ENCODE measurements around the gene TMEM150A.

Gene TMEM150A

DNA sequence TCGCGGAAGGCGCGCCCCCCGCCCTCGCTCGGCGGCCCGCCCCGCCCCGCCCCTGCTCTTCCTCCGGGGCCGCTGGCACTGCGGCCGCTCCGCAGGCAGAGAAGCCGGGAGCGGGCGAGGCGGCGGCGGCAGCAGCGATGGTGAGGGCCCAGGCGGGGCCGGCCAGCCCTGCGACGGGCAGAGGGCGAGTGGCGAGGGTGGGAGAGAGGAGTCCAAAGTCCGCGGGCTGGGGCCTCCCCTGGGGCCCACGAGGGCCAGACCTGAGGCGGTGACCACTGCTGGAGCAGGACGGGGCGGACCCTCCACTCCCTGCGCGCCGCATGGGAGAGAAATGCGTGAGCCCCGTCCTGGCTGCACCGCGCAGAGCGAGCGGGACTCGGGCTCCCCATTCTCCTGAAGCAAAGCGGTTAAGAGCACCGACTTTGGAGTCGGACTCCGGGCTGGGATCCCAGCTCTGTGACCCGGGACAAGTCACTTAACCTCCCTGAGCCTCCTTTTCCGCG, 18.1 kb downstream of the TMEM150A start, which contains the start of gene VAMP5:
VAMP5 (plus strand) TSS at position 78 of the 503 bp plus-strand sequence; CDS start at position 138, 60 bp downstream.
- TF ChIP-seq ZFX (IDR thresholded peaks at IDR 0.05; ENCODE audit: borderline replicate concordance) = no peak
- TF ChIP-seq, protein P1, sequence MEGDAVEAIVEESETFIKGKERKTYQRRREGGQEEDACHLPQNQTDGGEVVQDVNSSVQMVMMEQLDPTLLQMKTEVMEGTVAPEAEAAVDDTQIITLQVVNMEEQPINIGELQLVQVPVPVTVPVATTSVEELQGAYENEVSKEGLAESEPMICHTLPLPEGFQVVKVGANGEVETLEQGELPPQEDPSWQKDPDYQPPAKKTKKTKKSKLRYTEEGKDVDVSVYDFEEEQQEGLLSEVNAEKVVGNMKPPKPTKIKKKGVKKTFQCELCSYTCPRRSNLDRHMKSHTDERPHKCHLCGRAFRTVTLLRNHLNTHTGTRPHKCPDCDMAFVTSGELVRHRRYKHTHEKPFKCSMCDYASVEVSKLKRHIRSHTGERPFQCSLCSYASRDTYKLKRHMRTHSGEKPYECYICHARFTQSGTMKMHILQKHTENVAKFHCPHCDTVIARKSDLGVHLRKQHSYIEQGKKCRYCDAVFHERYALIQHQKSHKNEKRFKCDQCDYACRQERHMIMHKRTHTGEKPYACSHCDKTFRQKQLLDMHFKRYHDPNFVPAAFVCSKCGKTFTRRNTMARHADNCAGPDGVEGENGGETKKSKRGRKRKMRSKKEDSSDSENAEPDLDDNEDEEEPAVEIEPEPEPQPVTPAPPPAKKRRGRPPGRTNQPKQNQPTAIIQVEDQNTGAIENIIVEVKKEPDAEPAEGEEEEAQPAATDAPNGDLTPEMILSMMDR (IDR thresholded peaks at IDR 0.05) = no peak
- no peak within 1 kb of the TSS for H3K27ac ChIP-seq

DNA sequence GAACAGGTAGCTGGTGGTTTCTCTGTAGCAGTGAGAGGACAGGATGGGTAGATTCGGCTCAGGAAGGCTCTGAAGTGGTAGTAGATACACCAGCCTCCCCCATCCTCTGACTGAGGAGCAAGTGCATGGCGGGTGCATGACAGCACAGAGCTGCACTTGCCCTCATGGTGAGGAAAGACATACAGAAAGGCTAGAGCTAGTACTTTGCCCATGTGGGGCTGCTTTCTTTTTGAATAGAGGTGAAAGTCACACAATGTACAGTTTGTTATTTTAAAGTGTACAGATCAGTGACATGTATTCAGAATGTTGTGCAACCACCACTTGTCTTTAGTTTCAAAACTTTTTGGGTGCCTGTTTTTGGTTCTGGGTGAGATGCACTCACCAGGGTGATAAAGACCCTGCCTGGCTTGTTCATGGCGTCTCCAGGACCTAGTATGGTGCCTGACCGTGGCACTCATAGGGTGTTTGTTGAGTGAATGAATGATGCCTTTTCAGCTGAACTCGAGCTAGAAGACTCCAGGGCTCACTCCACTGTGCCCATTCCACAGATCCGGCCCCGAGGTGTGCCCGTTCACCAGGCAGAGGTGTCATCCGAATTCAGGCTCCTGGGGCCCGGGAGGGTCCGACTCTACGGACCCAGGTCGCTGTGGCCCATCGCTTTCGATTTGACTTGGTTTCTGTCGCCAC, 18.7 kb downstream of the TMEM150A start:
- no peak overlapping the region for H3K27ac ChIP-seq
- no peak for TF ChIP-seq ZFX (IDR thresholded peaks at IDR 0.05; ENCODE audit: borderline replicate concordance)
- TF ChIP-seq, protein P1 (IDR thresholded peaks at IDR 0.05) = no peak

DNA sequence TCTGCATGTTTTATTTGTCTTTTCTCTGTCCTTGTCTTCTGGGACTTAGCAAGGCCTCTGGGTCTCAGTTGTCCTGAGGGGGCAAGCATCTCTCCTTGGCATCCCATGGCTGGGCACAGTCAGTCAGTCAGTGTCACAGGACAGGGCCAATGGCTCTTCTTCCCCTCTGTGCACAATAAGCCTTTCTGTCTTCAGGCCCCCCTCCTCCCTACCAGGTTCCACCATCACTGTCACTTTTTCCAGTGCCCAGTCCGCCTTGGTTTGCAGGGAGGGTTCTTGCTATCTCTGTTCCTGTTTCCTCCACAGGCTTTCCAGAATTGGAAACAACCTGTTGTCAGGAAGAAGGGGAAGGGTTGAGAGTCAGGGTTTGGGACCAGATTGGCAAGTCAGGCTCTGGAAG, 20.0 kb downstream of the TMEM150A start:
- TF ChIP-seq, protein P1 (IDR thresholded peaks at IDR 0.05) = no peak
- TF ChIP-seq ZFX (IDR thresholded peaks at IDR 0.05; ENCODE audit: borderline replicate concordance) = no peak
- H3K27ac ChIP-seq = no peak overlapping the region

DNA sequence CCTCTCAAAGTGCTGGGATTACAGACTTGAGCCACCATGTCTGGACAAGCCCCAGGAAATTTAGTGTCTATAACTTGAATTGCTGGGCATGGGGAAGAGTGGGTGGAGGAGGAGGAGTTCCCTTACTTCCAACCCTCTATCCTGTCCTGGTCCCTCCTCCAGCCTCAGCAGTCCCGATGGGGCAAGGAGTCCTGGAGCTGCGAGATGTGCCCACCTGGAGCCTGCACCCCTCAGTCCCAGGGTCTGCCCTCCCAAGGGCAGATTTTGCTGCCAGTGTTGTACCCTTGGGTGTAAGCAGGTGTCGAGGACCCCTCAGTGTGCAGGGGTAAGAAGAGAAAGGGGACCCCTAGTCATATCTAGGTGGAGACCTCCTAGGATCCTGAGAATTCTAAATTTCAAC, 22.3 kb downstream of the TMEM150A start:
- no peak for TF ChIP-seq ZFX (IDR thresholded peaks at IDR 0.05; ENCODE audit: borderline replicate concordance)
- TF ChIP-seq, protein P1 (IDR thresholded peaks at IDR 0.05) = no peak
- H3K27ac ChIP-seq = no peak overlapping the region

DNA sequence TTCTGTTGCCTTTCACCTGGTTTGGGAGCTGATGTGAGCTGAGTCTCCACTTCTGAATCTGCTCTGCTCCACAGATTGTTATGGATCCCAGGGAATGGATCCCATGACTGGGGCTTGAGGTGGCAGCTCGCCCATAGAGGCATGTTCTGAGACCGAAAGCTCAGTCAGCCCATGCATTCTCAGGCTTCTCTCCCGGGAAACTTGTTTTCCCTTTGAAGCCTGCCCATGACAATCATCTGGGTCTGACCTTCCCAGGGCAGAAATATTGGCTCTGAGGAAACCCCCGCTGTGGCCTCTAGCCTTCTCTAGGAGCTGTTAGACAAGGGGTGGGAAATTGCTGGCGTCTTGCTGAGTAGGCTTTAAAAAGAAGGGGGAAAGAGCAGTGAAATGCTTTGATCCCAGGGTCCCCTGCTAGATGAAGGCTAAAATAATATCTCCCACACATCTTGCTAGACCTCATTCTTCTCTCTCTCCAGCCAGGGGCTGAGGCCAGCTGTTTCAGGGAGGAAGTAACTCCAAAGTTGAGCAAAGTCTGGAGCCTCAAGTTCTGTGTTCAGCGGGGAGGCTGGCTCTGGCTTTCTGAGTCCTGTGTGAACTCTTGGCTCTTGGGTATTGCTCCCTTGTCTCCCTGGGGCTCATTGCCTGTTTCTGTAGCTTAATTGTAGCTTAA, 23.1 kb downstream of the TMEM150A start:
- TF ChIP-seq, protein P1 (IDR thresholded peaks at IDR 0.05) = no peak
- no peak for TF ChIP-seq ZFX (IDR thresholded peaks at IDR 0.05; ENCODE audit: borderline replicate concordance)

DNA sequence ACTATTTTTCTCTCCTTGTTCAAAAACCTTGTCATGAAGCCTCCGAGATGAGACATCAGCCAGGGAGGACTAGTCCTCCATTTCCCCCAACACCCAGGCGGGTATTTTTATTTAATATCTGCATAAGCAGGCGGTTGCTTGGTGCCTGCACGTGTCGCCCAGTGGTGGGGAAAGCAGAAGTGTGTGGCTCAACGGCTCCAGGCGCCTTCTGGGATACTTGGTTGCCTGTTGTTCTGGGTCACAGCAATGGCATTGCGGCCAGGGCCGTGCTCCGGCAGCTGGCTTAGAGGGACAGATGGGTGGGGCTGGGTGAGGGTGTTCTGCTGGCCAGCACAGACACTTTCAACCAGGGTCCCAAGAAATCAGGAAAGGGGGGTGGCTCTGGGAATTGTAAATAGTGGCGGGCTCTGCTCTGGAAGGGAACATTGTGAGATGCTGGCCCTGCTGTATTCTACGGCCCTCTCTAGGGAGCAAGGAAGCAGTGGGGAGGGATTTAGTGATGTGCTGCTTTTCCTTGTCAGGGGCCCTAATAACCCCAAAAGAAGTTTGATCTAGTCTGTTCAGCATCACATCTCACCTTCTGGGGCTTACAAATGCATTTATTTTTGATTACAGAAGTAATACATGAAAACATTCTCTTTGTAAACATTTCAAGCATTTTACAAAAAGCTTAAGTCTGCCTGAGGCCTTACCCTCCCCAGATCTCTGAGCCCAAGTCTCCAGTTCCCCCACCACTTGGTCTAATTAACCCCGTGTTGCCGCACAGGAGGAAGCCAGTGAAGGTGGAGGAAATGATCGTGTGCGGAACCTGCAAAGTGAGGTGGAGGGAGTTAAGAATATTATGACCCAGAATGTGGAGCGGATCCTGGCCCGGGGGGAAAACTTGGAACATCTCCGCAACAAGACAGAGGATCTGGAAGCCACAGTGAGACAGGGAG, 24.0 kb downstream of the TMEM150A start:
- peak overlapping the region; percentile 69 for H3K27ac ChIP-seq
- TF ChIP-seq, protein P1 (IDR thresholded peaks at IDR 0.05) = no peak
- TF ChIP-seq ZFX (IDR thresholded peaks at IDR 0.05; ENCODE audit: borderline replicate concordance) = no peak

More for the DNA sequence above, 23.1 kb downstream of the TMEM150A start:
- H3K27ac ChIP-seq = no peak overlapping the region
